Vagina (tissue), 2 donors: ENCODE data around the gene ACOX1. TPM values are rescaled to one million over a fixed set of nuclear protein-coding genes. Genes with fewer than 3 reads are reported as not detected.

Experiments
- DNase-seq, 2 donors: peaks; one replicate each; pipeline ENCODE4 v3.0.0-alpha.2; 2017; ENCODE audit errors: extremely low spot score in 2 of 2
- H3K27ac ChIP-seq: fragments of 200-600 bp; sonication (generic); one replicate; pipeline ENCODE4 v1.5.1; 2019
- H3K27me3 ChIP-seq: fragments of 200-600 bp; sonication (generic); one replicate; pipeline ENCODE4 v1.5.1; 2019
- H3K36me3 ChIP-seq, 2 donors: fragments of 200-600 bp; sonication (generic); one replicate each; pipeline ENCODE4 v1.5.1; 2017 to 2019
- H3K4me1 ChIP-seq: fragments of 200-600 bp; sonication (generic); one replicate; pipeline ENCODE4 v1.5.1; 2019
- H3K4me3 ChIP-seq, 2 donors: fragments of 200-600 bp; sonication (generic); 1 replicate in 1 of 2; 2 replicates in 1 of 2; pipeline ENCODE4 v1.5.1; 2016 to 2019
- H3K9me3 ChIP-seq: fragments of 200-600 bp; sonication (generic); one replicate; pipeline ENCODE4 v1.5.1; 2019
- POLR2A ChIP-seq, 2 donors: fragments of 450-650 bp; IDR thresholded peaks; one replicate each; pipeline ENCODE4 v1.6.1; 2017; ENCODE audit warnings: antibody characterized with exemption in 2 of 2, mild to moderate bottlenecking in 2 of 2, moderate library complexity in 2 of 2
- POLR2AphosphoS5 ChIP-seq, 2 donors: sonication (generic); formaldehyde crosslinking; IDR thresholded peaks; one replicate each; pipeline ENCODE4 v1.9.0; 2017; ENCODE audit warnings: antibody characterized with exemption in 2 of 2, mild to moderate bottlenecking in 2 of 2, low read depth in 1 of 2; ENCODE audit not compliant: insufficient read depth in 1 of 2
- intact Hi-C: fragments of 100-400 bp; cut with DNase I; formaldehyde crosslinking; loops from one replicate; pipeline ENCODE4 v1.15.1; 2023
- total RNA-seq: library from RNA; depleted of rRNA; stranded (reverse); fragments of >200 nt; gene quantifications from one replicate; pipeline ENCODE4 v1.2.3, GENCODE V29; 2016
- TF ChIP-seq, protein P1 (sequence below), 3 experiments: fragments of 450-650 bp in 2 of 3; fragments of 200-600 bp in 1 of 3; sonication (generic) in 1 of 3; IDR thresholded peaks; one replicate each; pipeline ENCODE4 v1.5.1; 2017 to 2019; ENCODE audit warnings: antibody characterized with exemption in 3 of 3, mild to moderate bottlenecking in 2 of 3, moderate library complexity in 2 of 3

The ACOX1 gene
- total RNA-seq, 1 donor from 2014 or later, result 50.6 TPM

DNA sequence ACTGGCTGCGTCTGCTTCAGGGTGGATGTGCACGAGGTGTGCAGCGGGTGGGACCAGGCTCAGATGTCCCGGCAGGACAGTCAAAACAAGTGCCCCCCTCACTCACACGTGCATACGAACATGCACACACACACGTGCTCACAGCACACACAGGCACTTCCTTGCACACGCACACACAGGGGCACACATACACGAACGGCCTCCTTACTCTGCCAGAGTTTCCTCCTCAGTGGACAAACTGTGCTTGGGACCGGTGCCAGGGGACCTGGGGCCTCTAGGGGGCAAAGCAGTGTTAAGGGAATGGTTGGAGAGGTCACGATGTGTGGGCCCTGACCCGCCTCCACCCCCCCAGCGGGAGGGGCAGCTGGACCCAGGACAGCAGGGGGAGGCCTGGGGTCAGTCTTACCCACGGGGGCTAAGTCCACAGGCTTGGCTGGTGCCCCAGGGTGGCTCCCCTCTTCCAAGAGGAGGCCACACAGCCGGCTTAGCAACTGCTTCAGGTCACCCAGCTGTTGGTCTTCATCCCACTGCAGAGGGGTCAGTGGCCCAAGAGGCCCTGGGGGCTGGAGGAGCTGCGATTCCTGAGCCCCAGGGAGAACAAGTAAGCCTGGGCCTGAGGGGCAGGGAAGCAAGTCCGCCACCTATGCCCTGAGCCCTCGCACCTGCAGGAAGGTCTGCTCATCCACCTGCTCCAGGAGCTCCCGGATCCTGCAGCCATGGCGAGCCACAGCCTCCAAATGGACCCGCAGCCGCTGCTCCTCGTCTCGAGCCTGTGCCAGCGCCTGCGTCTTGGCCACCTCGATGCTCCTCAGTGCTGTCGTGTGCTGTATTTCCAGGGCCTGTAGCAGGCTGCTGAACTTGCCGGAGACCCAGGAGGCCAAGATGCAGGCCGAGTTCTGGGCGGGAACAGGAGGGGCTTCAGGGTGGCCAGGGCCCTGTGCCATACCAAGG lies 87.1 kb downstream of the ACOX1 start:
- no peak for DNase-seq
- no peak for TF ChIP-seq POLR2AphosphoS5 (IDR thresholded peaks at IDR 0.05; ENCODE audit: insufficient read depth in 1 of 2, low read depth in 1 of 2)
- TF ChIP-seq POLR2A (IDR thresholded peaks at IDR 0.05), result no peak
- TF ChIP-seq, protein P1, sequence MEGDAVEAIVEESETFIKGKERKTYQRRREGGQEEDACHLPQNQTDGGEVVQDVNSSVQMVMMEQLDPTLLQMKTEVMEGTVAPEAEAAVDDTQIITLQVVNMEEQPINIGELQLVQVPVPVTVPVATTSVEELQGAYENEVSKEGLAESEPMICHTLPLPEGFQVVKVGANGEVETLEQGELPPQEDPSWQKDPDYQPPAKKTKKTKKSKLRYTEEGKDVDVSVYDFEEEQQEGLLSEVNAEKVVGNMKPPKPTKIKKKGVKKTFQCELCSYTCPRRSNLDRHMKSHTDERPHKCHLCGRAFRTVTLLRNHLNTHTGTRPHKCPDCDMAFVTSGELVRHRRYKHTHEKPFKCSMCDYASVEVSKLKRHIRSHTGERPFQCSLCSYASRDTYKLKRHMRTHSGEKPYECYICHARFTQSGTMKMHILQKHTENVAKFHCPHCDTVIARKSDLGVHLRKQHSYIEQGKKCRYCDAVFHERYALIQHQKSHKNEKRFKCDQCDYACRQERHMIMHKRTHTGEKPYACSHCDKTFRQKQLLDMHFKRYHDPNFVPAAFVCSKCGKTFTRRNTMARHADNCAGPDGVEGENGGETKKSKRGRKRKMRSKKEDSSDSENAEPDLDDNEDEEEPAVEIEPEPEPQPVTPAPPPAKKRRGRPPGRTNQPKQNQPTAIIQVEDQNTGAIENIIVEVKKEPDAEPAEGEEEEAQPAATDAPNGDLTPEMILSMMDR (IDR thresholded peaks at IDR 0.05), result no peak
- Histone ChIP-seq H3K4me1 (peaks cover 39% of the 10 kb centered on the region), H3K36me3 (peaks cover 3 to 8% of the 10 kb centered on the region in 2 donors), H3K27me3 (no peaks in the 10 kb centered on the region), H3K27ac (no peak overlapping the region), H3K4me3 (no peak overlapping the region), H3K9me3 (no peaks in the 10 kb centered on the region)
- intact Hi-C loops, result loop anchor here (5.0 kb wide), 1 partner anchor 45 kb away; no protein-coding TSS in a partner anchor

Other genes starting within 250 kb of the ACOX1 start
- gene GALK1, start 214.0 kb downstream of the ACOX1 start, total RNA-seq, result 18.4 TPM
- gene UNK, start 194.4 kb downstream of the ACOX1 start, total RNA-seq, result 35.1 TPM
- 32.7 TPM for gene UNC13D, start 134.8 kb downstream of the ACOX1 start, total RNA-seq
- gene WBP2, start 123.8 kb downstream of the ACOX1 start, total RNA-seq, result 54.3 TPM
- gene TRIM47, start 100.6 kb downstream of the ACOX1 start, total RNA-seq, result 63.3 TPM
- 59.9 TPM for gene TRIM65, start 82.2 kb downstream of the ACOX1 start, total RNA-seq
- 67.8 TPM for gene MRPL38, start 74.3 kb downstream of the ACOX1 start, total RNA-seq
- gene FBF1, start 38.1 kb downstream of the ACOX1 start, total RNA-seq, result 13.0 TPM
- gene TEN1, start 74 bp upstream of the ACOX1 start, total RNA-seq, result 10.3 TPM
- gene CDK3, start 21.7 kb upstream of the ACOX1 start, total RNA-seq, result 3.2 TPM
- 115 TPM for gene EVPL, start 48.1 kb upstream of the ACOX1 start, total RNA-seq
- 52.8 TPM for gene SRP68, start 93.4 kb upstream of the ACOX1 start, total RNA-seq
- gene GALR2, start 95.6 kb upstream of the ACOX1 start, total RNA-seq, result not detected
- not detected for gene ZACN, start 100.0 kb upstream of the ACOX1 start, total RNA-seq
- gene EXOC7, start 124.6 kb upstream of the ACOX1 start, total RNA-seq, result 79.8 TPM
- not detected for gene FOXJ1, start 162.1 kb upstream of the ACOX1 start, total RNA-seq